ENCODE results near the gene PDZD2. TPM values are rescaled to one million over a fixed set of nuclear protein-coding genes. Genes with fewer than 3 reads are reported as not detected.

The PDZD2 gene
- total RNA-seq, 1 donor from 2014 or later, result 70.9 TPM

GRCh38 chr5:31962351-31962751, 323.4 kb downstream of the PDZD2 start:
- TF ChIP-seq, protein P1, sequence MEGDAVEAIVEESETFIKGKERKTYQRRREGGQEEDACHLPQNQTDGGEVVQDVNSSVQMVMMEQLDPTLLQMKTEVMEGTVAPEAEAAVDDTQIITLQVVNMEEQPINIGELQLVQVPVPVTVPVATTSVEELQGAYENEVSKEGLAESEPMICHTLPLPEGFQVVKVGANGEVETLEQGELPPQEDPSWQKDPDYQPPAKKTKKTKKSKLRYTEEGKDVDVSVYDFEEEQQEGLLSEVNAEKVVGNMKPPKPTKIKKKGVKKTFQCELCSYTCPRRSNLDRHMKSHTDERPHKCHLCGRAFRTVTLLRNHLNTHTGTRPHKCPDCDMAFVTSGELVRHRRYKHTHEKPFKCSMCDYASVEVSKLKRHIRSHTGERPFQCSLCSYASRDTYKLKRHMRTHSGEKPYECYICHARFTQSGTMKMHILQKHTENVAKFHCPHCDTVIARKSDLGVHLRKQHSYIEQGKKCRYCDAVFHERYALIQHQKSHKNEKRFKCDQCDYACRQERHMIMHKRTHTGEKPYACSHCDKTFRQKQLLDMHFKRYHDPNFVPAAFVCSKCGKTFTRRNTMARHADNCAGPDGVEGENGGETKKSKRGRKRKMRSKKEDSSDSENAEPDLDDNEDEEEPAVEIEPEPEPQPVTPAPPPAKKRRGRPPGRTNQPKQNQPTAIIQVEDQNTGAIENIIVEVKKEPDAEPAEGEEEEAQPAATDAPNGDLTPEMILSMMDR (IDR thresholded peaks at IDR 0.05), result no peak
- intact Hi-C loops (cut with DNase I), result no loop called here
- H3K27me3 ChIP-seq, result no peaks in the 10 kb centered on the region
- DNase-seq, result peak; percentile 80
- peak; percentile 94 for ATAC-seq
- no peaks in the 10 kb centered on the region for H3K9me3 ChIP-seq
- H3K4me3 ChIP-seq, result no peak overlapping the region
- peak overlapping the region; percentile 61 for H3K27ac ChIP-seq
- no peaks in the 10 kb centered on the region for H3K36me3 ChIP-seq
- peaks cover 19% of the 10 kb centered on the region for H3K4me1 ChIP-seq

DNA sequence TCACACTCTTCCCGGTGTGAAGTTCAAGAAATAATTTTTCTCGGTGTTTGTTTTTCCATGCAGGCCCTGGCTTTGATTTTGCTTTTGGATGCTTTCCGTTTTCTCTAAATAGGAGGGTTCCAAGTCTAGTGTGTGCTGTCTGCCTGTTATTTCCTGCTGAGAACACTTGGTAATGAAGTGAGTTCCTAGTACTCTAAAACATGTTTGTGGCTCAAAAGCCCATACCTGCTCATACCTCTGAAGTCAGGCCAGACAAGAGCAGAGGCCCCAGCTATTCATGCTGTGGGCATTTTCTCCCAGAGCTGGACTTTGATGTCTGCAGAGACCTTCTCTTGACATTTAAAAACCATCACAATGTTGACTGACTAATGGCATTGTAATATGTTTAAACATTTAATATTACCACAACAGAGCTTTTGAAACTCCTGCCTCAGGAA, 324.0 kb downstream of the PDZD2 start:
- DNase-seq (no peak), ATAC-seq (peak; percentile 84)
- TF ChIP-seq, protein P1 (IDR thresholded peaks at IDR 0.05), result no peak
- Histone ChIP-seq H3K4me1 (peaks cover 19% of the 10 kb centered on the region), H3K36me3 (no peaks in the 10 kb centered on the region), H3K27ac (peak overlapping the region; percentile 61), H3K4me3 (no peak overlapping the region), H3K9me3 (no peaks in the 10 kb centered on the region), H3K27me3 (no peaks in the 10 kb centered on the region)
- intact Hi-C loops (cut with DNase I), result no loop called here

- DNase-seq (no peak), ATAC-seq (no peak)
- Histone ChIP-seq H3K27me3 (no peaks in the 10 kb centered on the region), H3K4me1 (peaks cover 19% of the 10 kb centered on the region), H3K36me3 (no peaks in the 10 kb centered on the region), H3K4me3 (no peak overlapping the region), H3K27ac (peak overlapping the region; percentile 61), H3K9me3 (no peaks in the 10 kb centered on the region)
- intact Hi-C loops (cut with DNase I), result no loop called here
- TF ChIP-seq, protein P1 (IDR thresholded peaks at IDR 0.05), result no peak
These were observed 324.6 kb downstream of the PDZD2 start for GRCh38 chr5:31963358-31964006.

- H3K4me1 ChIP-seq, result peaks cover 19% of the 10 kb centered on the region
- no peaks in the 10 kb centered on the region for H3K36me3 ChIP-seq
- H3K27ac ChIP-seq, result peak overlapping the region; percentile 61
- intact Hi-C loops (cut with DNase I), result no loop called here
- H3K27me3 ChIP-seq, result no peaks in the 10 kb centered on the region
- H3K4me3 ChIP-seq, result no peak overlapping the region
- no peak for ATAC-seq
- no peak for DNase-seq
- H3K9me3 ChIP-seq, result no peaks in the 10 kb centered on the region
- TF ChIP-seq, protein P1 (IDR thresholded peaks at IDR 0.05), result no peak
These were observed 325.1 kb downstream of the PDZD2 start for GRCh38 chr5:31964007-31964360.

- no peak overlapping the region for H3K27ac ChIP-seq
- no peaks in the 10 kb centered on the region for H3K36me3 ChIP-seq
- H3K9me3 ChIP-seq, result no peaks in the 10 kb centered on the region
- no peak overlapping the region for H3K4me3 ChIP-seq
- TF ChIP-seq, protein P1 (IDR thresholded peaks at IDR 0.05), result no peak
- H3K27me3 ChIP-seq, result no peaks in the 10 kb centered on the region
- ATAC-seq, result no peak
- intact Hi-C loops (cut with DNase I), result no loop called here
- H3K4me1 ChIP-seq, result peaks cover 19% of the 10 kb centered on the region
- DNase-seq, result no peak
These were observed 326.3 kb downstream of the PDZD2 start for GRCh38 chr5:31965227-31965626.

- Histone ChIP-seq H3K4me1 (peaks cover 19% of the 10 kb centered on the region), H3K9me3 (no peaks in the 10 kb centered on the region), H3K27me3 (no peaks in the 10 kb centered on the region), H3K27ac (no peak overlapping the region), H3K36me3 (no peaks in the 10 kb centered on the region), H3K4me3 (no peak overlapping the region)
- DNase-seq (no peak), ATAC-seq (no peak)
- TF ChIP-seq, protein P1 (IDR thresholded peaks at IDR 0.05), result no peak
- intact Hi-C loops (cut with DNase I), result no loop called here
These were observed 328.0 kb downstream of the PDZD2 start for GRCh38 chr5:31966936-31967335.

All from upper lobe of right lung (tissue), 1 donor.